Progenitor cell of endocrine pancreas (in vitro differentiated cells): Measurements from ENCODE around the gene TMTC2. TPM values are rescaled to one million over a fixed set of nuclear protein-coding genes. Genes with fewer than 3 reads are reported as not detected.

Experiments used
- DNase-seq: peaks from one replicate; pipeline ENCODE4 v3.0.0; 2021; ENCODE audit warnings: low spot score; ENCODE audit not compliant: unreplicated experiment
- H3K27ac Mint-ChIP-seq: 2 replicates; pipeline ENCODE4 v1.8.0; 2021; ENCODE audit warnings: mild to moderate bottlenecking, moderate library complexity, mixed read lengths
- H3K27me3 Mint-ChIP-seq: 2 replicates; pipeline ENCODE4 v1.8.0; 2021; ENCODE audit warnings: mixed read lengths
- H3K36me3 Mint-ChIP-seq: 2 replicates; pipeline ENCODE4 v1.8.0; 2022; ENCODE audit warnings: mixed read lengths; ENCODE audit not compliant: insufficient read depth
- H3K4me1 Mint-ChIP-seq: 2 replicates; pipeline ENCODE4 v1.8.0; 2021; ENCODE audit warnings: low read depth, mixed read lengths
- H3K4me3 Mint-ChIP-seq: 2 replicates; pipeline ENCODE4 v1.8.0; 2021; ENCODE audit warnings: low read depth, mild to moderate bottlenecking, moderate library complexity, mixed read lengths
- H3K9me3 Mint-ChIP-seq: 2 replicates; pipeline ENCODE4 v1.8.0; 2021; ENCODE audit warnings: low read depth, mixed read lengths
- total RNA-seq: library from RNA; stranded (reverse); gene quantifications from 2 replicates; pipeline ENCODE4 v1.2.1, GENCODE V29; 2021
- TF ChIP-seq, protein P1 (sequence below): fragments of 200-600 bp; sonication (generic); IDR thresholded peaks from one replicate; pipeline ENCODE4 v1.5.0; 2021; ENCODE audit warnings: antibody characterized with exemption, mild to moderate bottlenecking; ENCODE audit not compliant: unreplicated experiment

Gene TMTC2
- total RNA-seq, 1 donor from 2014 or later = 15.4 TPM

DNA sequence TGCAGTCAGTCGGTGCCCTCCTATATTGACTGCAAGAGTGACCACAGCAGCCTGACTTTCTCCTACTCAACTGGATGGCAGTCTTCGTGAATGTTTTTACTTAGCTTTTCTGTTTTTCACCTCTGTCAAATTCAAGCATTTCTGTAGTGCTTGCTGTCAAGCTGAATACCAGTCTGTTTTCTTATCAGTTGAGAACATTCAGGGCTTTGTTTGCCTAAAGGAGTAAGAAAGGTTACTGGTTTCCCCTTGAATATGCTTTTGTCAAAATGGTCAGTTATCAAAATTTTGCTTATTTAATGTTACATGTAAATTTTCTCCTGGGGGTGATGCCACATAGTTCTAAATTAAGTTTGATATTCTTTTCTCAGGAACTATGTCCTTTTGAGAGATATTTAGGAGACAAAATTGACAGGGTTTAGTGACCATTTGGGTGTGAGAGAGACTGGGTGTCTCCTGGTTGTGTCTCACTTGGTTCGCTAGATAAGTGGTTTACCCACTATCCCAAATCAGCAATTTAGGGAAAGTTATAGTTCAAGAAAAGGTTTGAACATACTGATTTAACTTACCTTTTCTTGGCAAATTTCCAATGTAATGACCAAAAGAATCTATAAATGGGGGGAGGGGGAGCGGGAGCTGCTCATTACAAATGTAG lies 366.3 kb downstream of the TMTC2 start:
- Mint-ChIP-seq H3K36me3 (peaks cover 3% of the 10 kb centered on the region), H3K27ac (peak overlapping the region; percentile 60), H3K4me3 (no peak overlapping the region), H3K27me3 (no peaks in the 10 kb centered on the region), H3K4me1 (peaks cover 16% of the 10 kb centered on the region), H3K9me3 (peaks cover 6% of the 10 kb centered on the region)
- no peak for DNase-seq
- TF ChIP-seq, protein P1, sequence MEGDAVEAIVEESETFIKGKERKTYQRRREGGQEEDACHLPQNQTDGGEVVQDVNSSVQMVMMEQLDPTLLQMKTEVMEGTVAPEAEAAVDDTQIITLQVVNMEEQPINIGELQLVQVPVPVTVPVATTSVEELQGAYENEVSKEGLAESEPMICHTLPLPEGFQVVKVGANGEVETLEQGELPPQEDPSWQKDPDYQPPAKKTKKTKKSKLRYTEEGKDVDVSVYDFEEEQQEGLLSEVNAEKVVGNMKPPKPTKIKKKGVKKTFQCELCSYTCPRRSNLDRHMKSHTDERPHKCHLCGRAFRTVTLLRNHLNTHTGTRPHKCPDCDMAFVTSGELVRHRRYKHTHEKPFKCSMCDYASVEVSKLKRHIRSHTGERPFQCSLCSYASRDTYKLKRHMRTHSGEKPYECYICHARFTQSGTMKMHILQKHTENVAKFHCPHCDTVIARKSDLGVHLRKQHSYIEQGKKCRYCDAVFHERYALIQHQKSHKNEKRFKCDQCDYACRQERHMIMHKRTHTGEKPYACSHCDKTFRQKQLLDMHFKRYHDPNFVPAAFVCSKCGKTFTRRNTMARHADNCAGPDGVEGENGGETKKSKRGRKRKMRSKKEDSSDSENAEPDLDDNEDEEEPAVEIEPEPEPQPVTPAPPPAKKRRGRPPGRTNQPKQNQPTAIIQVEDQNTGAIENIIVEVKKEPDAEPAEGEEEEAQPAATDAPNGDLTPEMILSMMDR = no peak

DNA sequence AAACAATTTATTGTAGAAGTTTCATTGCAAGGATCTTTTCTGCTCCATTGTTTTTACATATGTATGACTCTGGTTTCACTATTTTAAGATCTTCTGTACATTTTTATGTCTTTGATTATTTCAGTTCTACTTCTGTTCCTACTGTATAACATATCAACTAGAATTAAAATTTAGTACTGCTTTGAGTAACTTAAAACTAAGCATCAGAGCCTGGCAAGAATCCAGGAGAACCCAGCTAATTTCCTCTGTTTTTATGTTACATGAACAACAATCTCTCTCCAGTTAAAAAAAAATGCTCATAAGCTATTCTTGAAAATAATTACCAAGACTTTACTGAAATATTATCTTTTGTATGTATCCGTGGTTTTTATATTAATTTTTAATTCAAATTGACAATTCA lies 370.7 kb downstream of the TMTC2 start:
- Mint-ChIP-seq H3K27me3 (no peaks in the 10 kb centered on the region), H3K9me3 (no peaks in the 10 kb centered on the region)

DNA sequence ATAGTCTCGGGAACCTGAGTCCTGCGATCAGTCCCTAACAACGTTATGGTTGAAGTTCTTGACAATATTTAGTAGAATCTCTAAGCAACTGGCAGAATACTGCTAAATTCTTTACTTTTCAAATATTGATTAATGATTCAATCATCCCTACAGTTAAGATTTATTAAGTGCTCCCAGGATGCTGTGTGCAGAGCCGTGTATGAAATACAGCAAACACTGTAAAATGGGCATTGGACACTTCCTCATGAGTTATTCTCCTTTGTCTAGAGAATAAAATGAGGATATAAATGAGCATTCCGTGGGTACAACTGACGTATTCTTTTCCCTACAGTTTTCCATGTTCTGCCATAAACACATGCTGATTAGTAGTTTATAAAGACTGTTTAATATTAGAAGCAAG lies 372.4 kb downstream of the TMTC2 start:
- no peaks in the 10 kb centered on the region for H3K36me3 Mint-ChIP-seq
- no peaks in the 10 kb centered on the region for H3K9me3 Mint-ChIP-seq
- no peak for DNase-seq
- H3K4me3 Mint-ChIP-seq = no peak overlapping the region
- no peaks in the 10 kb centered on the region for H3K27me3 Mint-ChIP-seq
- no peak overlapping the region for H3K27ac Mint-ChIP-seq
- peaks cover 2% of the 10 kb centered on the region for H3K4me1 Mint-ChIP-seq
- TF ChIP-seq, protein P1 = no peak

More for the DNA sequence above, 370.7 kb downstream of the TMTC2 start:
- Mint-ChIP-seq H3K36me3 (no peaks in the 10 kb centered on the region), H3K4me3 (no peak overlapping the region), H3K27ac (no peak overlapping the region), H3K4me1 (peaks cover 10% of the 10 kb centered on the region)
- DNase-seq = no peak
- TF ChIP-seq, protein P1 = no peak

DNA sequence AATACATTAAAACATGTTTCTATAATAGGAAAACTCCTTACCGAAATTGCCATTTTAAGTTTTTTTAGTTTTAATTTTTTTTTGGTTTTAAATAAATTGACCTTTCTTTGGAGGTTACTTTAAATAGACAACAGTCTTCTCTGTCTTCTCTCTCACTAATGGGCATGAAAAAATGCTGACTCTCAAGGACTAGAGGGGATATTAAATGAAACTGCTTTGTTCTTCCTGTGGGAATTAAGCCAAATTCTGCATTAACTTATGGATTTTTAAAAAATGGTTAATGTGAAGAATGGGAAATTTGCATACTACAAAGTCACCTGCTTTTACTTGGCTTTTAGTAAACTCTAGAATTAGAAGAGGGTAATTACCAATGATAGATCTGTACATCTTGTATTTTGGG lies 378.9 kb downstream of the TMTC2 start:
- Mint-ChIP-seq H3K9me3 (peaks cover 12% of the 10 kb centered on the region), H3K36me3 (peaks cover 6% of the 10 kb centered on the region), H3K27me3 (no peaks in the 10 kb centered on the region), H3K4me3 (no peak overlapping the region), H3K27ac (no peak overlapping the region), H3K4me1 (peaks cover 2% of the 10 kb centered on the region)
- no peak for DNase-seq
- TF ChIP-seq, protein P1 = no peak

DNA sequence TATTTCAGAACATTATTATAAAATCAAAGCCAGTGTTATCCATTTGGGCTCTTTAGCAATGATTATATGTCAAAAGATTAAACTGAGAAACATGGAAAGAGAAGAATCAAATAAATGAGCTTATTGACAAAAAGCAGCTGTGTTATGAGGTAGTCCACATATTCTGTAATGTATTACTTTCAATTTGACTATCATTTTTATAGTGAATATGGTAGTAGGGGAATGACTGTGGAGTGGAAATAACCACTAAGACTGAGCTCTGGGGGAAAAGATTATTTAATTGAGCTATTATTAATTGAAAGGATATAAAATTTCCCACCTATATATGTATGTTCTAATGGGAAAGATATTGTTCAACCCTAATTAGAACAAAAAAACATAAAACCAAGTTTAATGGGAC lies 381.3 kb downstream of the TMTC2 start:
- Mint-ChIP-seq H3K27ac (no peak overlapping the region), H3K27me3 (no peaks in the 10 kb centered on the region), H3K4me1 (peaks cover 2% of the 10 kb centered on the region), H3K9me3 (peaks cover 30% of the 10 kb centered on the region), H3K4me3 (no peak overlapping the region), H3K36me3 (peaks cover 13% of the 10 kb centered on the region)
- no peak for DNase-seq
- TF ChIP-seq, protein P1 = no peak
